GM12891 (cell line): ENCODE results near the gene GRHL1.

Experiments
- POLR2A ChIP-seq: IDR thresholded peaks from 2 replicates; pipeline ENCODE4 v1.6.1; 2011; ENCODE audit warnings: low read depth, low read length, control low read depth
- POLR2AphosphoS5 ChIP-seq: IDR thresholded peaks from 2 replicates; pipeline ENCODE4 v1.6.1; 2011; ENCODE audit warnings: low read depth, low read length, control low read depth
- SPI1 ChIP-seq: IDR thresholded peaks from 2 replicates; pipeline ENCODE4 v1.6.1; 2011; ENCODE audit warnings: low read depth, low read length, control low read depth

DNA sequence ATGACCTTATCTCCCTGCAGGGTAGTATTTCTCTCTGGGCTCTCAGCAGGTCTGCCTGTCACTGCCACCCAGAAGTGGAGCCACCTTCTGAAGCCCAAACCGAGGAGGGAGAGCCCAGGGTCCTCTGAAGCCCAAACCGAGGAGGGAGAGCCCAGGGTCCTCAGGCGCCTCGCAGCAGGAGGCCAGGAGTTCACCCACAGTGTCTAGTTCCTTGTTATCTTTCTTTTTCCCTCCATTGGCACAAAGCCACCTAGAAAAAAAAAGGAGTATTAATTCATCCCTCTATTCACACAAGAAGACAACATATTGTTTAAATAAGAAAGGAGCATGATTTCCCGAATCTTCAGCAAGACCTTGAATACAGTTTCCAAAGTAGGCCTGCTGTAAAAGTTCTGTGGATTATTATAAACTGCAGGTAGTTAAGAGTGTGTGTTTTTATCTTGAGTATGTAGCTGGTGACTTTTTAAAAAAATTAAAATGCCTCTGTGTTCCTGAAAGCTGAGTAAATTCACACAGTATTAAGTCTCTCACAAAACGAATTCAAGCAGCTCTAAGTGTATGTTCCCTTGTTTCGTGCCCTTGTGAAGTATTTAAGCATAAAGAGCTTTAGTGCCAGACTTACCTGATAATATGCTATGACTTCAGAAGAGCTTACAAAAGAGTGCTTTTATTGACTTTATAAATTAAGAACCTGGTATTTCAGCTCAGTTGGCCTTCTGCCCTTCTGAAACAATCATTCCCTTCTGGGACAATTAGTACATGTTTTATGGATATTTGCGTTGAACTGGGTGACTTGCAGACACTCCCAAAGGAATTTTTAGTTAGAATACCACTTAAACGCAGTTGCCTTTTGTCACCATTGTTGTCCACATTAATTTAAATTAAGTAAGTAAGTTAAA is 11.7 kb upstream of the GRHL1 start:
- TF ChIP-seq POLR2A: no peak
- no peak for TF ChIP-seq POLR2AphosphoS5
- no peak for TF ChIP-seq SPI1
